ENCODE results near the gene CHD9. TPM values are rescaled to one million over a fixed set of nuclear protein-coding genes. Genes with fewer than 3 reads are reported as not detected.

Gene CHD9
- total and polyA plus RNA-seq, 9 of the 15 experiments (the other 6 are each of a cell fraction or from before 2014, with no cell fraction given), result 29.0 to 69.3 (median 40.6) TPM

DNA sequence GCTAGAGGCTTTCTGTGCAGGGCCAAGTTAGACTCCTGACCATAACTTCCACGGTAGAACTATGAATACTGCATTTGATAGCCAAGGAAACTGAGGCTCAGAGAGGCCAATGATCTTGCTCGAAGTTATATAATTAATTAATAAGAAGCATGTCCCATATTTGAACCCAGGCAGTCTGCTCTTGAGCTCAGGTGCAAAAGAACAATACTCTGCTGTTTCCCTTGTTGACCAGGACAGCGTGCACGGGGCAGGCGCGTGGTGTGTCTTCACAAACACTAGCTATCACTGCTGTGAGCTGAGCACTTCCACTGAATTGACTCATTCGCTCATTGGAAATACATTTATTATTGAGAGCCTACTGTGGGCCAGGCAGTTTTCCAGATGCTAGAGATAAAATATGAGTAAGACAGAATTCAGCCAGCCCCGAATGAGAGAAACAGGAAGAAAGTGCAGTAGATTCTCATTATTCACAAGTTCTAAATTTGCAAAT lies 1.6 kb downstream of the CHD9 start:
- FAIRE-seq (peak; percentile 65), DNase-seq (ENCODE audit: extremely low read depth in 1 of 4, low spot score in 3 of 4) (peak in 3 of 4 experiments; percentile 28 to 68 (median 37)), ATAC-seq (peak; percentile 16; the same call in 2 of the 3 replicates)
- BruUV-seq (replicated peaks), result no TSS peak
- H3K4me1 ChIP-seq (replicated peaks in 1 of 2; ENCODE audit: control insufficient read depth in 2 of 2, insufficient read depth in 2 of 2, low read length in 2 of 2), result peaks cover 27 to 35% of the 10 kb centered on the region in 2 experiments; a peak in 4 of 5 replicates
- CTCF ChIA-PET (ENCODE audit: low intra/inter-chr PET ratio), result interaction anchor here (0.5 kb wide), 1 partner anchor 122 kb away, joined by 5 read pairs; no protein-coding TSS in a partner anchor
- 4% methylated on average over 8 of the region's 8 CpGs for WGBS (ENCODE audit: insufficient coverage, low coverage, missing lambda C conversion rate)
- peak overlapping the region; percentile 73 for H2AFZ ChIP-seq (ENCODE audit: low read depth, low read length)
- no peaks in the 10 kb centered on the region for H3K27me3 ChIP-seq (ENCODE audit: control insufficient read depth in 2 of 2, insufficient read depth in 2 of 2, low read length in 2 of 2)
- H3K9ac ChIP-seq (ENCODE audit: insufficient read depth in 1 of 2, low read depth in 2 of 2, low read length in 2 of 2), result peak overlapping the region; percentile 89 to 96; a peak in 3 of 4 replicates
- intact Hi-C loops (cut with micrococcal nuclease) (loop anchor here (5.0 to 10.0 kb wide), 3 partner anchors 166 to 451 kb away; no protein-coding TSS in a partner anchor), in situ Hi-C loops (cut with MboI) (loop anchor here (10.0 kb wide), 1 partner anchor 448 kb away; the partner anchor contains the start of gene AKTIP)
- peak overlapping the region; percentile 83 for H3K4me2 ChIP-seq (ENCODE audit: insufficient read depth, low read length)
- H3K9me3 ChIP-seq (replicated peaks; ENCODE audit: control insufficient read depth, insufficient read depth, low read depth, low read length), result no peaks in the 10 kb centered on the region
- H3K9me1 ChIP-seq (ENCODE audit: control insufficient read depth, insufficient read depth, low read length), result no peaks in the 10 kb centered on the region
- 0 out of 2 replicates have a peak, but pooled peaks cover 3% of the 10 kb centered on the region for H4K20me1 ChIP-seq (replicated peaks; ENCODE audit: control insufficient read depth, insufficient read depth, low read length)
- POLR2A ChIA-PET, result interaction anchor here (0.6 to 1.9 kb wide), 8 partner anchors 9 to 909 kb away, joined by 3 to 8 read pairs (median 4); no protein-coding TSS in a partner anchor
- peak overlapping the region; percentile 70 for H3K27ac ChIP-seq (ENCODE audit: extremely low read depth, low read depth, low read length)
- H3K36me3 ChIP-seq (ENCODE audit: control insufficient read depth, insufficient read depth, low read length), result peaks cover 25% of the 10 kb centered on the region; the same call in 2 of the 3 replicates
- peaks cover 70% of the 10 kb centered on the region for H3K79me2 ChIP-seq (ENCODE audit: control insufficient read depth, insufficient read depth, low read length)
- peak overlapping the region; percentile 78 for H3K4me3 ChIP-seq
- TF ChIP-seq U2AF2 (optimal IDR thresholded peaks at IDR 0.05; ENCODE audit: low read depth, low read length), result no peak
- no peak for TF ChIP-seq TBP (optimal IDR thresholded peaks at IDR 0.05; ENCODE audit: low read depth, low read length)
- TF ChIP-seq ZNF592 (IDR thresholded peaks at IDR 0.05), result peak; percentile 72
- TF ChIP-seq L3MBTL2 (IDR thresholded peaks at IDR 0.05), result peak; percentile 44; the same call in 1 of the 2 replicates
- TF ChIP-seq, protein P1, sequence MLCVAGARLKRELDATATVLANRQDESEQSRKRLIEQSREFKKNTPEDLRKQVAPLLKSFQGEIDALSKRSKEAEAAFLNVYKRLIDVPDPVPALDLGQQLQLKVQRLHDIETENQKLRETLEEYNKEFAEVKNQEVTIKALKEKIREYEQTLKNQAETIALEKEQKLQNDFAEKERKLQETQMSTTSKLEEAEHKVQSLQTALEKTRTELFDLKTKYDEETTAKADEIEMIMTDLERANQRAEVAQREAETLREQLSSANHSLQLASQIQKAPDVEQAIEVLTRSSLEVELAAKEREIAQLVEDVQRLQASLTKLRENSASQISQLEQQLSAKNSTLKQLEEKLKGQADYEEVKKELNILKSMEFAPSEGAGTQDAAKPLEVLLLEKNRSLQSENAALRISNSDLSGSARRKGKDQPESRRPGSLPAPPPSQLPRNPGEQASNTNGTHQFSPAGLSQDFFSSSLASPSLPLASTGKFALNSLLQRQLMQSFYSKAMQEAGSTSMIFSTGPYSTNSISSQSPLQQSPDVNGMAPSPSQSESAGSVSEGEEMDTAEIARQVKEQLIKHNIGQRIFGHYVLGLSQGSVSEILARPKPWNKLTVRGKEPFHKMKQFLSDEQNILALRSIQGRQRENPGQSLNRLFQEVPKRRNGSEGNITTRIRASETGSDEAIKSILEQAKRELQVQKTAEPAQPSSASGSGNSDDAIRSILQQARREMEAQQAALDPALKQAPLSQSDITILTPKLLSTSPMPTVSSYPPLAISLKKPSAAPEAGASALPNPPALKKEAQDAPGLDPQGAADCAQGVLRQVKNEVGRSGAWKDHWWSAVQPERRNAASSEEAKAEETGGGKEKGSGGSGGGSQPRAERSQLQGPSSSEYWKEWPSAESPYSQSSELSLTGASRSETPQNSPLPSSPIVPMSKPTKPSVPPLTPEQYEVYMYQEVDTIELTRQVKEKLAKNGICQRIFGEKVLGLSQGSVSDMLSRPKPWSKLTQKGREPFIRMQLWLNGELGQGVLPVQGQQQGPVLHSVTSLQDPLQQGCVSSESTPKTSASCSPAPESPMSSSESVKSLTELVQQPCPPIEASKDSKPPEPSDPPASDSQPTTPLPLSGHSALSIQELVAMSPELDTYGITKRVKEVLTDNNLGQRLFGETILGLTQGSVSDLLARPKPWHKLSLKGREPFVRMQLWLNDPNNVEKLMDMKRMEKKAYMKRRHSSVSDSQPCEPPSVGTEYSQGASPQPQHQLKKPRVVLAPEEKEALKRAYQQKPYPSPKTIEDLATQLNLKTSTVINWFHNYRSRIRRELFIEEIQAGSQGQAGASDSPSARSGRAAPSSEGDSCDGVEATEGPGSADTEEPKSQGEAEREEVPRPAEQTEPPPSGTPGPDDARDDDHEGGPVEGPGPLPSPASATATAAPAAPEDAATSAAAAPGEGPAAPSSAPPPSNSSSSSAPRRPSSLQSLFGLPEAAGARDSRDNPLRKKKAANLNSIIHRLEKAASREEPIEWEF (CRISPR knock-in tag; IDR thresholded peaks at IDR 0.05), result no peak
- TF ChIP-seq, protein P2, sequence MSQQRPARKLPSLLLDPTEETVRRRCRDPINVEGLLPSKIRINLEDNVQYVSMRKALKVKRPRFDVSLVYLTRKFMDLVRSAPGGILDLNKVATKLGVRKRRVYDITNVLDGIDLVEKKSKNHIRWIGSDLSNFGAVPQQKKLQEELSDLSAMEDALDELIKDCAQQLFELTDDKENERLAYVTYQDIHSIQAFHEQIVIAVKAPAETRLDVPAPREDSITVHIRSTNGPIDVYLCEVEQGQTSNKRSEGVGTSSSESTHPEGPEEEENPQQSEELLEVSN (IDR thresholded peaks at IDR 0.05; ENCODE audit: borderline replicate concordance in 1 of 2, extremely low read depth in 1 of 2, insufficient read depth in 1 of 2, insufficient read length in 1 of 2, low read depth in 1 of 2, low read length in 1 of 2, poor library complexity in 1 of 2, severe bottlenecking in 1 of 2), result peak in 1 of 2 experiments; percentile 60
- no peak for TF ChIP-seq HDAC3 (IDR thresholded peaks at IDR 0.05; ENCODE audit: borderline replicate concordance, partially characterized antibody)
- peak; percentile 49; the same call in 1 of the 2 replicates for TF ChIP-seq GATA2 (CRISPR knock-in tag; IDR thresholded peaks at IDR 0.05)
- peak; percentile 75 to 79 for TF ChIP-seq FOXK2 (conservative IDR thresholded peaks at IDR 0.05 in 1 of 2, IDR thresholded peaks at IDR 0.05 in 1 of 2; ENCODE audit: low read depth in 2 of 2)
- peak; percentile 50; the same call in 1 of the 2 replicates for TF ChIP-seq SOX6 (IDR thresholded peaks at IDR 0.05)
